Measurements from ENCODE around the gene CEP78.

DNA sequence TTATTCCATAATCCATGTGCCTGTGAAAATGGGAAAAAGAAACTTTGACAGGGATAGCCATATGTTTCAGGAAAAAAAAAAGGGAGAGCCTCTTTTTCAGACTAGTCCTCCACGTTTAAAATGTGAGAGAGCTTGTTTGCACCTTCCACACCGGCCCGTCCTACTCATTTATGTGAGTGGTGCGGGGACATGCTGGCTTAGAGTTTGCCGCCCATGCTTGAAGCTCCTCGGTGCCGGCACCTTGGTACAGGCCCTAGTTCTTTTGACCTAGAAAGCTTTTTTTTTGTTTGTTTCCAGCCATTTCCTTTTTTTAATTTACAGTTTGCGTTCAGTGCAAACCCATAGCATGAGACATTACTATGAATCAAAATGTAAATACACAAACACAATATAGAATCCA lies 88.8 kb downstream of the CEP78 start:
- TF ChIP-seq CTCF (IDR thresholded peaks at IDR 0.05; ENCODE audit: insufficient read depth, low read depth, low read length) (no peak), EZH2 (IDR thresholded peaks at IDR 0.05; ENCODE audit: insufficient read depth, low read length) (no peak)
